Liver (tissue), 9 donors: ENCODE data around the gene MAL. TPM values are rescaled to one million over a fixed set of nuclear protein-coding genes. Genes with fewer than 3 reads are reported as not detected.

Source experiments
- DNase-seq: peaks from one replicate; pipeline ENCODE4 v3.0.0-alpha.2; 2017; ENCODE audit warnings: low spot score
- H3K27ac ChIP-seq, 2 donors: one replicate each; pipeline ENCODE4 v1.7.0; 2013; ENCODE audit warnings: inconsistent platforms in 2 of 2, low read length in 2 of 2, control low read depth in 1 of 2, low read depth in 1 of 2, mild to moderate bottlenecking in 1 of 2
- H3K27me3 ChIP-seq, 4 donors: one replicate each; pipeline versions ENCODE4 v1.6.1 to v1.7.0; 2013; ENCODE audit warnings: low read length in 3 of 4, inconsistent platforms in 1 of 4, mild to moderate bottlenecking in 1 of 4, moderate library complexity in 1 of 4; ENCODE audit not compliant: control insufficient read depth in 4 of 4, insufficient read depth in 4 of 4
- H3K36me3 ChIP-seq, 4 donors: one replicate each; pipeline versions ENCODE4 v1.6.1 to v1.7.0; 2013; ENCODE audit warnings: low read length in 3 of 4, mild to moderate bottlenecking in 3 of 4, low read depth in 1 of 4, moderate library complexity in 1 of 4; ENCODE audit not compliant: control insufficient read depth in 4 of 4, insufficient read depth in 3 of 4
- H3K4me1 ChIP-seq, 4 donors: one replicate each; pipeline versions ENCODE4 v1.6.1 to v1.7.0; 2013; ENCODE audit warnings: low read length in 3 of 4, mild to moderate bottlenecking in 3 of 4, moderate library complexity in 1 of 4; ENCODE audit not compliant: control insufficient read depth in 4 of 4, insufficient read depth in 4 of 4
- H3K4me3 ChIP-seq, 3 donors: one replicate each; pipeline versions ENCODE4 v1.6.1 to v1.7.0; 2013; ENCODE audit warnings: low read length in 3 of 3, control low read depth in 1 of 3, low read depth in 1 of 3, mild to moderate bottlenecking in 1 of 3
- H3K9ac ChIP-seq, 2 donors: one replicate each; pipeline ENCODE4 v1.7.0; 2013; ENCODE audit warnings: low read length in 2 of 2, mild to moderate bottlenecking in 2 of 2, moderate library complexity in 2 of 2, control low read depth in 1 of 2, low read depth in 1 of 2
- H3K9me3 ChIP-seq, 4 donors: one replicate each; pipeline versions ENCODE4 v1.6.1 to v1.7.0; 2013; ENCODE audit warnings: low read length in 3 of 4; ENCODE audit not compliant: control insufficient read depth in 4 of 4
- ATF3 ChIP-seq: IDR thresholded peaks from 2 replicates; pipeline ENCODE4 v1.6.1; 2016; ENCODE audit warnings: antibody characterized with exemption
- EGR1 ChIP-seq, 2 donors: IDR thresholded peaks; 2 replicates each; pipeline ENCODE4 v1.6.1; 2016 to 2018; ENCODE audit warnings: antibody characterized with exemption in 2 of 2, low read depth in 2 of 2
- FOXA1 ChIP-seq: IDR thresholded peaks from 2 replicates; pipeline ENCODE4 v1.6.1; 2016; ENCODE audit warnings: antibody characterized with exemption
- FOXA2 ChIP-seq: IDR thresholded peaks from 2 replicates; pipeline ENCODE4 v1.6.1; 2016; ENCODE audit warnings: antibody characterized with exemption
- GABPA ChIP-seq, 2 donors: IDR thresholded peaks in 1 of 2; conservative IDR thresholded peaks in 1 of 2; 2 replicates each; pipeline ENCODE4 v1.6.1; 2016; ENCODE audit warnings: antibody characterized with exemption in 2 of 2, mild to moderate bottlenecking in 1 of 2, moderate library complexity in 1 of 2
- HNF4A ChIP-seq, 2 donors: conservative IDR thresholded peaks; 2 replicates each; pipeline ENCODE4 v1.6.1; 2016; ENCODE audit warnings: antibody characterized with exemption in 2 of 2, mild to moderate bottlenecking in 2 of 2
- HNF4G ChIP-seq: IDR thresholded peaks from 2 replicates; pipeline ENCODE4 v1.6.1; 2016; ENCODE audit warnings: antibody characterized with exemption
- JUND ChIP-seq, 2 donors: IDR thresholded peaks; 2 replicates each; pipeline ENCODE4 v1.6.1; 2016; ENCODE audit warnings: antibody characterized with exemption in 2 of 2
- NR2F2 ChIP-seq: IDR thresholded peaks from 2 replicates; pipeline ENCODE4 v1.6.1; 2016; ENCODE audit warnings: antibody characterized with exemption
- RAD21 ChIP-seq, 2 donors: IDR thresholded peaks; 2 replicates each; pipeline ENCODE4 v1.6.1; 2016; ENCODE audit warnings: antibody characterized with exemption in 2 of 2, mild to moderate bottlenecking in 2 of 2
- RXRA ChIP-seq, 2 donors: IDR thresholded peaks; 2 replicates each; pipeline ENCODE4 v1.6.1; 2017 to 2018; ENCODE audit warnings: antibody characterized with exemption in 2 of 2, mild to moderate bottlenecking in 1 of 2
- SP1 ChIP-seq: IDR thresholded peaks from 2 replicates; pipeline ENCODE4 v1.6.1; 2018; ENCODE audit warnings: antibody characterized with exemption, mild to moderate bottlenecking
- TAF1 ChIP-seq: conservative IDR thresholded peaks from 2 replicates; pipeline ENCODE4 v1.6.1; 2016; ENCODE audit warnings: antibody characterized with exemption, mild to moderate bottlenecking
- YY1 ChIP-seq: IDR thresholded peaks from 2 replicates; pipeline ENCODE4 v1.6.1; 2016; ENCODE audit warnings: antibody characterized with exemption, mild to moderate bottlenecking
- ZBTB33 ChIP-seq: IDR thresholded peaks from 2 replicates; pipeline ENCODE4 v1.6.1; 2016; ENCODE audit warnings: antibody characterized with exemption
- WGBS: extraction: QIAGEN DNeasy Blood & Tissue Kit; methylation state at CpG from one replicate; pipeline ENCODE4 v1.1.7; 2013; 5-methylcytosine and 5-hydroxymethylcytosine counted together
- polyA plus RNA-seq, 2 donors: library from polyadenylated mRNA; stranded (reverse) in 1 of 2; unstranded in 1 of 2; fragments of 200-250 nt in 1 of 2; fragments of >200 nt in 1 of 2; fragmentation: Nextera tagmentation in 1 of 2; extraction: Ambion mirVana in 1 of 2; gene quantifications; one replicate each; pipeline versions ENCODE4 v1.2.1 to v1.2.3, GENCODE V29; 2013 to 2015
- total RNA-seq, 2 donors: library from RNA; depleted of rRNA; stranded (reverse); fragments of >200 nt; gene quantifications; one replicate each; pipeline ENCODE4 v1.2.3, GENCODE V29; 2014
- TF ChIP-seq, protein P1 (sequence below): IDR thresholded peaks from 2 replicates; pipeline ENCODE4 v1.6.1; 2016; ENCODE audit warnings: antibody characterized with exemption
- TF ChIP-seq, protein P2 (sequence below): IDR thresholded peaks from 2 replicates; pipeline ENCODE4 v1.6.1; 2016; ENCODE audit warnings: antibody characterized with exemption, mild to moderate bottlenecking
- TF ChIP-seq, protein P3 (sequence below): fragments of 150-350 bp; IDR thresholded peaks from 2 replicates; pipeline ENCODE4 v1.5.1; 2017; ENCODE audit warnings: improper control_type of control experiment, low read depth, low read length; ENCODE audit not compliant: missing input control
- donor health status: healthy.
- donor health status: healthy.
- donor health status: healthy.
- donor health status: healthy.
- donor health status: healthy.

The MAL gene
- total and polyA plus RNA-seq, 4 donors = 0.51 TPM; not detected in 3

DNA sequence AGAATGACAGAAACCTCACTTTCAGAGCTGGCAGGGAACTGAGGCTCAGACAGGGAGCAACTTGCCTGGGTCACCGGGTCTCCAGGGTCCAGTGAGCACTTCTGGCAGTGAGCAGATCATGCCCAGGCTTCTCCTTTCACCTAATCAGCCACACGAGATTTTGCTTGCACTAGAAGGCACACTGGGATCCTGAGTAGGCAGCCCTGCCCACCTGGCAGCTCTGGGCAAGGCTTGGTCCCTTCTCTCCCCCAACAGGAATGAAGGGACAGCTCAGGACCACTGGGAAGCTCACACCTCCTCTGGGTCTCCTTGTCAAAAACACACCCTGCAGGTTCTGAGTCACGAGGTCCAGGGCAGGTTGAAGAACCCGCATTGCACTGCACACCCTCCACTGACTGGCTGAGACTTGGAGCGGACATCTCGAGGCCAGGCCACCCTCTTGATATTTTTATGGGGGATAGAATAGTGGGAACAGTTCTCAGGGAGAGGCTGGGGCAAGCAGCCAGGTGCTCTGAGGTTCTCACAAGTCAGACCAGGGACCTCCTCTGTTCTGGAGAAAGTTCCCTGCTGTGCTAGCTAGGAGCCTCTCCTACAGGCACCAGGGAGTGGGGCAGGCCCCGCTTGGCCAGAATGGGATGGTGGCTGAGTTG lies 5.7 kb downstream of the MAL start:
- TF ChIP-seq TAF1 = no peak
- Histone ChIP-seq H3K27ac (no peak overlapping the region), H3K4me1 (peaks cover 0 to 9% (median 4%) of the 10 kb centered on the region in 4 donors), H3K9me3 (no peaks in the 10 kb centered on the region), H3K36me3 (no peaks in the 10 kb centered on the region), H3K4me3 (no peak overlapping the region), H3K9ac (no peak overlapping the region), H3K27me3 (peaks cover 0 to 9% (median 4%) of the 10 kb centered on the region in 4 donors)
- DNase-seq = no peak
- 70% methylated on average over 7 of the region's 7 CpGs for WGBS

GRCh38 chr2:95031726-95032116 lies 6.2 kb downstream of the MAL start:
- Histone ChIP-seq H3K36me3 (no peaks in the 10 kb centered on the region), H3K4me1 (peaks cover 0 to 6% (median 1%) of the 10 kb centered on the region in 4 donors), H3K4me3 (no peak overlapping the region), H3K9ac (no peak overlapping the region), H3K27me3 (peaks cover 0 to 9% (median 1%) of the 10 kb centered on the region in 4 donors), H3K27ac (no peak overlapping the region), H3K9me3 (no peaks in the 10 kb centered on the region)
- TF ChIP-seq FOXA1 = no peak
- WGBS = 53% methylated on average over 1 of the region's 1 CpG
- no peak for DNase-seq

- Histone ChIP-seq H3K27me3 (peaks cover 0 to 4% (median 1%) of the 10 kb centered on the region in 4 donors), H3K9ac (no peak overlapping the region)
Observed at GRCh38 chr2:95032341-95032740, 6.8 kb downstream of the MAL start.

More at GRCh38 chr2:95032341-95032740, 6.8 kb downstream of the MAL start:
- Histone ChIP-seq H3K27ac (no peak overlapping the region), H3K4me3 (no peak overlapping the region), H3K36me3 (no peaks in the 10 kb centered on the region), H3K4me1 (peaks cover 0 to under 1% (median 0%) of the 10 kb centered on the region in 4 donors), H3K9me3 (no peaks in the 10 kb centered on the region)
- DNase-seq = no peak
- 46% methylated on average over 3 of the region's 3 CpGs for WGBS
- no peak for TF ChIP-seq FOXA2
- TF ChIP-seq, protein P1, sequence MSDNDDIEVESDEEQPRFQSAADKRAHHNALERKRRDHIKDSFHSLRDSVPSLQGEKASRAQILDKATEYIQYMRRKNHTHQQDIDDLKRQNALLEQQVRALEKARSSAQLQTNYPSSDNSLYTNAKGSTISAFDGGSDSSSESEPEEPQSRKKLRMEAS = no peak
- TF ChIP-seq YY1 = no peak
- TF ChIP-seq FOXA1 = no peak
- TF ChIP-seq, protein P2, sequence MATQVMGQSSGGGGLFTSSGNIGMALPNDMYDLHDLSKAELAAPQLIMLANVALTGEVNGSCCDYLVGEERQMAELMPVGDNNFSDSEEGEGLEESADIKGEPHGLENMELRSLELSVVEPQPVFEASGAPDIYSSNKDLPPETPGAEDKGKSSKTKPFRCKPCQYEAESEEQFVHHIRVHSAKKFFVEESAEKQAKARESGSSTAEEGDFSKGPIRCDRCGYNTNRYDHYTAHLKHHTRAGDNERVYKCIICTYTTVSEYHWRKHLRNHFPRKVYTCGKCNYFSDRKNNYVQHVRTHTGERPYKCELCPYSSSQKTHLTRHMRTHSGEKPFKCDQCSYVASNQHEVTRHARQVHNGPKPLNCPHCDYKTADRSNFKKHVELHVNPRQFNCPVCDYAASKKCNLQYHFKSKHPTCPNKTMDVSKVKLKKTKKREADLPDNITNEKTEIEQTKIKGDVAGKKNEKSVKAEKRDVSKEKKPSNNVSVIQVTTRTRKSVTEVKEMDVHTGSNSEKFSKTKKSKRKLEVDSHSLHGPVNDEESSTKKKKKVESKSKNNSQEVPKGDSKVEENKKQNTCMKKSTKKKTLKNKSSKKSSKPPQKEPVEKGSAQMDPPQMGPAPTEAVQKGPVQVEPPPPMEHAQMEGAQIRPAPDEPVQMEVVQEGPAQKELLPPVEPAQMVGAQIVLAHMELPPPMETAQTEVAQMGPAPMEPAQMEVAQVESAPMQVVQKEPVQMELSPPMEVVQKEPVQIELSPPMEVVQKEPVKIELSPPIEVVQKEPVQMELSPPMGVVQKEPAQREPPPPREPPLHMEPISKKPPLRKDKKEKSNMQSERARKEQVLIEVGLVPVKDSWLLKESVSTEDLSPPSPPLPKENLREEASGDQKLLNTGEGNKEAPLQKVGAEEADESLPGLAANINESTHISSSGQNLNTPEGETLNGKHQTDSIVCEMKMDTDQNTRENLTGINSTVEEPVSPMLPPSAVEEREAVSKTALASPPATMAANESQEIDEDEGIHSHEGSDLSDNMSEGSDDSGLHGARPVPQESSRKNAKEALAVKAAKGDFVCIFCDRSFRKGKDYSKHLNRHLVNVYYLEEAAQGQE = no peak
- no peak for TF ChIP-seq RAD21 (IDR thresholded peaks at IDR 0.05)
- TF ChIP-seq GABPA (IDR thresholded peaks at IDR 0.05 in 1 of 2, conservative IDR thresholded peaks at IDR 0.05 in 1 of 2) = no peak
- TF ChIP-seq SP1 = no peak
- no peak for TF ChIP-seq HNF4G
- TF ChIP-seq HNF4A (conservative IDR thresholded peaks at IDR 0.05) = no peak
- TF ChIP-seq ZBTB33 = no peak
- TF ChIP-seq NR2F2 = no peak
- TF ChIP-seq JUND (IDR thresholded peaks at IDR 0.05) = no peak
- TF ChIP-seq, protein P3, sequence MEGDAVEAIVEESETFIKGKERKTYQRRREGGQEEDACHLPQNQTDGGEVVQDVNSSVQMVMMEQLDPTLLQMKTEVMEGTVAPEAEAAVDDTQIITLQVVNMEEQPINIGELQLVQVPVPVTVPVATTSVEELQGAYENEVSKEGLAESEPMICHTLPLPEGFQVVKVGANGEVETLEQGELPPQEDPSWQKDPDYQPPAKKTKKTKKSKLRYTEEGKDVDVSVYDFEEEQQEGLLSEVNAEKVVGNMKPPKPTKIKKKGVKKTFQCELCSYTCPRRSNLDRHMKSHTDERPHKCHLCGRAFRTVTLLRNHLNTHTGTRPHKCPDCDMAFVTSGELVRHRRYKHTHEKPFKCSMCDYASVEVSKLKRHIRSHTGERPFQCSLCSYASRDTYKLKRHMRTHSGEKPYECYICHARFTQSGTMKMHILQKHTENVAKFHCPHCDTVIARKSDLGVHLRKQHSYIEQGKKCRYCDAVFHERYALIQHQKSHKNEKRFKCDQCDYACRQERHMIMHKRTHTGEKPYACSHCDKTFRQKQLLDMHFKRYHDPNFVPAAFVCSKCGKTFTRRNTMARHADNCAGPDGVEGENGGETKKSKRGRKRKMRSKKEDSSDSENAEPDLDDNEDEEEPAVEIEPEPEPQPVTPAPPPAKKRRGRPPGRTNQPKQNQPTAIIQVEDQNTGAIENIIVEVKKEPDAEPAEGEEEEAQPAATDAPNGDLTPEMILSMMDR = no peak
- TF ChIP-seq ATF3 = no peak
- no peak for TF ChIP-seq RXRA (IDR thresholded peaks at IDR 0.05)
- TF ChIP-seq EGR1 (IDR thresholded peaks at IDR 0.05; ENCODE audit: low read depth in 2 of 2) = no peak
- TF ChIP-seq TAF1 = no peak
